NCI-H2029 treated with DMSO at 0.1 percent for 48 hours (cell line): ENCODE data around the gene CDIP1.

Source experiments
- DNase-seq: peaks from one replicate; lab custom pipeline; 2025; lab: John Stamatoyannopoulos, UW

CDIP1 gene

DNA sequence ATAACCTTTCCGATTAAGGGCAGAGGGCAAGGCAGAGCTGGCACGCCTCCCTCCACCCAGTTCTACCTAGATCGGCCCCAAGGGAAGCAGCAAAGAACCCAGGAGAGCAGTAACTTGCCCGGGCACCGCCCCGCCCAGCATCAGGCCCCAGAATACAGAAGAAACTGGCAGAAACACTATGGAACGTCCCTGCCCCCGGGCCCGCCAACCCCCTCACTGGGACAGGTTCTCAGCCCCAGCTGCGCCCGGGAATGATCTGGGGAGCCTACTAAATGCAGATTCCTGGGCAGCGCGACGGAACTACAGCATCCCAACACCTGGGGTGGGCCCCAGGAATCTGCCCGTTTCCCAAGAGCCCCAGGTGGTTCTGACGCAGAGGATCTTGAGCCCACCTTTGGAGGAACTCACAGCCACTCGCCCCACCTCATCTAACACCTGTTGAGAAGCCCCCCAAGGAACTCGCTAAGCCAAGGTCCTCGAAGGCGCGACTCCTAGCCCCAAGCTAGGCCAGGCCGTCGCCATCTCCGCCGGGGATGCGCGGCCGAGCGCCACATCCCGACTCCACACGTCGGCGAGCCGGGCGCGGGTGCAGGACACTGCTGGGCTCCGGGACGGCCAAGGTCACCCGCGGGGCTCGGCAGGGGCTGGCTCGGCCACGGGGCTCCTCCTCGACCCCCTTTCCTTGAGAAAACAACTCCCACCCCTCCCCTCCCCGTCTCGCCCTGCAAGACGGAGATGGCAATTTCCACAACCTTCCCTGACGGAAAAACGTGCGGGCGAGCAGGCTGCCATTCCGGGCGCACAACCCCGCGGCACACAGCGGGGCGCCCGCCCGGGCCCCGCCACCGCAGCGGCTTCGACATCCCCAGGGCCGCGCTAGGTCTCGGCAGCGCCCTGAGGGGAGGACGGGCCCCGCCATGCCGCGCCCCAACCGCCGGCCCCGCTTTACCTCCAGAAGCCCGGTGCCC is 913 bp downstream of the CDIP1 start:
- no peak for DNase-seq

DNA sequence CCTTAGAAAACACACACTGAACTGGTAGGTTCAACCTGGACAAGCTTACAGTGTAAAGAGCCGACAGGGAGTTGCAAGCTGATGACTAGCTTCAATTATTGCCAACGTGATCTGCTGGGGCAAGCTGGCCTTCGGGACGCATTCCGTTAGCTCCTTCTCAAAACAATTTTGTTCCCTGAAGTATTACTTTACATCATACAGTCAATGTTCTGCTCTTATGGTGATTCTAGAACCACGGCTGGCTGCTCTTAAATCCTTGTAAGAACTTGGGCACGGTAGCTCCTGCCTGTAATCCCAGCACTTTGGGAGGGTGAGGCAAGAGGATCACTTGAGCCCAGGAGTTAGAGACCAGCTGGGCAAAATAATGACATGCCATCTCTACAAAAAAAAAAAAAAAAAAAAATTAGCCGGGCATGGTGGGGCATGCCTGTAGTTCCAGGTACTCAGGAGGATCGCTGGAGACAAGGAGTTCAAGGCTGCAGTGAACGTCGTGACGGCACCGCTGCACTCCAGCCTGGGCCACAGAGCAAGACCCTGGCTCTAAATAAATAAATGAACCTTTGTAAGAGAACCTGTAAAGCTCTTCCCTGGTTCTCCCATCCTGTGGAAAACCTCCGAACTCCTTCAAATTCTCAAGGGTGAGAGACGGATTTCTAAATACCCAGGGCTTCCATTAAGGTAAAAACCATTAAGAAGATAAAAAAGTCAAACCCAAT is 2.0 kb downstream of the CDIP1 start:
- DNase-seq = no peak

DNA sequence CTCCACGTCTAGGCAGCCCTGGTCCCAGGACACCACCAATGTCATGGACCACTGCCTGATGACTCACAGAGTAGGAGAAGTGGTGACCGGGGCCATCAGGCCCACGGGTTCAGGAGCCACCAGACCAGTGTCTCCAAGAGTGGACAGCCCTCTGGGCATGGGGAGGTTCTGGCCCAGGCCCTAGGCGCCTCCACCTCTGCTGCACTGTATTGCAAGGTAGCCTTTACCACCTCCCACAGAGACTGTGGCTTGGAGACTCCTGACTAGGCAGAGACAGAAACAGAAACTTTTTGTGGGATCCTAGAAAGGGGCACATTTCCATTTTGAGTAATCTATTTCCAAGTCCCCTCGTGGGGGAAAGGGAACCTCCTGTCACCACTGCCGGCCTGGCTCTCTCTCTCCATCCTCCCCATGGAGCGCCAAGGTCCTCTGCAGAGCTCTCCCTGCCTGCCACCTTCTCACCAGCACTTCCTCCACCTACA is 2.9 kb downstream of the CDIP1 start:
- DNase-seq = no peak

DNA sequence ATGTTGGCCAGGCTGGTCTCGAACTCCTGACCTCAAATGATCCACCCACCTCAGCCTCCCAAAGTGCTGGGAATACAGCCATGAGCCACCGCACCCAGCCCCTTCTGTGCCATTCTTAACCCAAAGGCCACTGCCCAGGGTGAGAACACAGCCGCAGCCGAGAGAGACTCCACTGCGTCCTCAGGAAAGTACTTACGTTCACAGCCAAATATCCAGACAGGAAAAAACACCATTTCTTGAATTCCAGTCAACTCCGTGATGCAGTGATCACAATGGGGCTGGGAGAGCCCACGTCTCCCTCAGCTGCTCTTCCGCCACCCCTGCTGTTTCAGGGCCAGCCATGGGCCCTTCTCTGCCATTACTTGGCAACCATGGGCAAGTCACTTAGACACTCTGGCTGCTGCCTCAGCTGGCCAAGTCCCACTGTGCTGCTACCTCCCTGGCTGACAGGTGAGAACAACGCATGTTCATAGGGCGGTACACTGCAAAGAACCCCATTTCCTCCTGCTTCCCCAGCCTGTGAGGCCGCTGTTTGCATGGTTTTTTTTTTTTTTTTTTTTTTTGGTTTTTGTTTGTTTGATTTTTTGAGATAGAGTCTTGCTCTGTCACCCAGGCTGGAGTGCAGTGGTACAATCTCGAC is 4.3 kb downstream of the CDIP1 start:
- no peak for DNase-seq

DNA sequence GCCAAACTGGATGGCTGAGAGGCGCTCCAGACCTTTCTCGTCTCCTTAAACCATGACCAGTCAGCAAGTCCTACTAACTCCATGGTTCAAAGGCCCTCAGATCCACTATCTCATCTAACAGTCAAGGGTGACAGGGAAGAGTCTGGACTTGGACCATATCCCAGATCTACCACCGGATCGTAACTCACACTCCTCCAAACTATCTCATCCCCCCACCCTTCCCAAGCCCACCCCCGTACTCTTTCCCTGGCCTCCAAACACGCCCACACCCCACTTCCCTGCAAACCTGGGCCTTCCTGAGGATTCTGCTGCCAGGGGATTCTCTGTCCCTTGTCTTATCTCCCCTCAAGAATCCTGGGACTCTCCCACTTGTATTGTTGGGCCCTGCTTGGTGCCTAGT is 5.1 kb downstream of the CDIP1 start:
- DNase-seq = no peak

DNA sequence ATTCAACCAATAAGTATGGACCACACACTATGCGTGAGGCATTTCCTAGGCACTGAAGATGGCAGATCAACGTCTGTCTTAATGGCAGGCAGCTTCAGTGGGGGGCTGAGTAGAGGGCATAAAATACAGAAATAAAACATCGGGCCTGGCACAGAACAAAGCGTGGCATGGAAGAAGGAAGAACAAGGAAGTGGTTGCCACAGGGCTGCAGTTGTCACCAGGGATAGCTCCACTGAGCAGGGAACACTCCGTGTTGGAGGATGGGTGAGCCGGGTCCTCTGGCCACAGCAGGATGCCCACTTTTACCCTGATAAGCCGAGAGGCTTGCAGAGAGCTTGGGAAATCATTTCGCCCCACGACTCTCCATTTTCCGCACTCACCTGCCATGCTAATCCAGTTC is 6.3 kb downstream of the CDIP1 start:
- DNase-seq = no peak

DNA sequence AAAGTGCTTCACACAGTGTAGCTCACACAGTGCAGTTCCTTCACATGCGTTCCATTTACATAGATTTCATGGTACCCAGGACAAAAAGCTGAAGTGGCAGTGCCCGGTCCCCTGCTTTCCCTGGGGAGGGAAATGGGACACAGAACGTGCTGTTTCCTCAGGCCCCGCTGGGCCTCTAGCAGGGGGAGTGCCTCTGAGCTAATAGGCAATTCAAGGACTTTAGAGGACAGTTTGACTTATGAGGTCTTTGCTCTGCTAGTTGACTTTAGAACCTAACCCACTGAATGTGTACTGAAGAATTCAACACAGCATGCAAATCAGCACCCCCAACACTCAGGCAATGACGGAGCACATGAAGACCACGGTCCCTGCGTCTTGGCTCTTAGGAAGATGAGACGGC is 6.8 kb downstream of the CDIP1 start:
- DNase-seq = no peak

DNA sequence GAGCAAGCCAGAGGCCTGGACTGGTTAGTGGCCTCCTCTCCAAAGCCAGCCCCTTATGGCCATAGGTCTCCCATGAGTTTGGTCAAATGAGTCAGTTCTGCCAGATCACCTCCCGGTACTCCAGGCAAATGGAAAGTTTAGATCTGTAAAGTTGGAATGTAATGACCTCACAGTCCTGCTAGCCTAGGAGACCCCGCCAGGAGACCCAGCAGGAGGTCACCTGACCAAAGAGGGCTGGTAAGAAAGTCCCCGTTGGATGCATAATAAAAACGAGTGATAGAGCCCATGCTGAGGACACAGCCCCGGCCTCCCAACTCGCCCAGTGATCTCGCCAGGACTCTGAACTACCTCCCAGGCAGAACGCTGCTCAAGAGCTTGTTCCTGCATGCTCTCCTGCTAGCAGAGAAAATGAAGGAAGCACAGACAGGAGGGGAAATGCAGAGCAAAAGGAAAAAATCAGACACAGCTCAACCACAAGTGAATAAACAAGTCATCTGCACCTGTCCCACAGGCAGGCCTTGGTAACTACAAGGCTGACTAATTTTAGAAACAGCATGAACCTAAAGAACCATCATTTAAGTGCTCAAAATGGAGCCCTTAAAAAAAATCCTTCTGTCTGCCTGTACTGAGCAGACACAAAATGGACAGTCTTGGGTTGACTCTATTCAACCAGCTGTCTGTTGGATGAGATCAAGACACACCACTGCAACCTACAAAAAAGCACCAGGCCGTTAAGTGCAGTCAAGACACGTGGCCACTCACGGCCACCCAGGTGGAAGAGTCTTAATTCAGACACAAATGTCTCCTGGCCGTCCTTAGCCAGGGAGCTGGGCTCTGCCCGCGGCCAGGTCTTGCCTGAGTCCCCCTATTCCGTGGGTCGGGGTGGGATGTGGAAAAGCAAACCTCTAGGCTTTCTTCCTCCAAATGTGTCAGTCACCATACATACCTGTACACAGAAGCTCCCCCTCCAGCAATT is 9.2 kb downstream of the CDIP1 start:
- DNase-seq = no peak

DNA sequence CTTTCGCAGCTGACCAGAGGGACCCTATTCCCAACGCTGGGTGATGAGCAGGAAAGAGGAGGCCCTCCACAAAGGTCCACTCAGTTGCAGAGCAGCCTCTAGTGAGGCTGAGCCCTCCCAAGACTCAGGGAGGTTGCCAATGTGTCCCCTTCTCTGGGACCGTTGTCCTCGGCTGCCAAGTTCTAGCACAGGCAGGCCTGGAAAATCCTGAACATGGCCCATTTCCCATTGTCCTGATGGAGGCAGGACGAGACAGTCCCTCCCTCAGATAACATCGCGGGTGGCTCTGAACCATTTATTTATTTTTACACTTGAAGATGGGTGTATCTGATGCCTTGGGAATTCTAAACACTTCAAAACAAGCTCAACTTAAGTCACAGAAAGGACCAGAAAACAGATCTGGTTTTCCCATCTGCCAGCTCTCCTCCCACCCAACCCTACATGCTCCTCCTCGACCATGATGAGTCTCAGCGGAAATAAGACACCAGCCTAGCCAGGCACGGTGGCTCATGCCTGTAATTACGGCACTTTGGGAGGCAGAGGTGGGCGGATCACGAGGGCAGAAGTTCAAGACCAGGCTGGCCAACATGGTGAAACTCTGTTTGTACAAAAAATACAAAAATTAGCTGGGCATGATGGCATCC is 12.8 kb downstream of the CDIP1 start:
- DNase-seq = no peak

DNA sequence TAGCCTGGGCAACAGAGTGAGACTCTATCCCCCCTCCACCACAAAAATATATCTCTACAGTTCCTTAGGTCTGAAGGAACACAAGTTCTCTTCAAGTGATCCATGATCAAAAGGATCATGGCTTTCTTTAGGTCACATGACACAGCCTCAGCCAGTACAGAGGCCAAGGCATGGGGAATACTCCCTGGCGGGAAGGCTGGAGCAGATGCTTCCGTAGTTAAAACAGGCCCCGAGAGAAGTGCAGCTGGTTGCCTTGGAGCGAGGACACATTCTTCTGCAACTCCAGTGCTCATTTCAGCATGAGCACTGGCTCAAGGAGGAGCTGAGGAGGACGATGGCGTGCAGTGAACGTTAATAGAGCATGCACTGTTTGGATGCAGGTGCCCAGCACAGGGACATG is 13.5 kb downstream of the CDIP1 start:
- DNase-seq = no peak

DNA sequence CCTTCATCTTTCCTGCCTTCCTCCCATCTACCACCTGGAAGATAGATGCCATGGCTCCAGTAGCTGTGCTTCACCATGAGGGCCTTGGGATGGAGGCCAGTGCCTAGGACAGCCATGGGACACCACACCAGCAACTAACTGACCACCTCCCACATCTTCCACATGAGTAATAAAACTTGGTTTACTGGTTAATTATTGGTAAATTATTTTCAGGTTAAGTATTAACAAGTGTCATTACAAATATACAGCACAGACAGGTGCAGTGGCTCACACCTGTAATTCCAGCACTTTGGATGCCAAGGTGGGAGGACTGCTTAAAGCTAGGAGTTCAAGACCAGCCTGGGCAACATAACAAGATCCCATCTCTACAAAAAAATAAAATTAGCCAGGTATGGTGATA is 14.0 kb downstream of the CDIP1 start:
- no peak for DNase-seq

DNA sequence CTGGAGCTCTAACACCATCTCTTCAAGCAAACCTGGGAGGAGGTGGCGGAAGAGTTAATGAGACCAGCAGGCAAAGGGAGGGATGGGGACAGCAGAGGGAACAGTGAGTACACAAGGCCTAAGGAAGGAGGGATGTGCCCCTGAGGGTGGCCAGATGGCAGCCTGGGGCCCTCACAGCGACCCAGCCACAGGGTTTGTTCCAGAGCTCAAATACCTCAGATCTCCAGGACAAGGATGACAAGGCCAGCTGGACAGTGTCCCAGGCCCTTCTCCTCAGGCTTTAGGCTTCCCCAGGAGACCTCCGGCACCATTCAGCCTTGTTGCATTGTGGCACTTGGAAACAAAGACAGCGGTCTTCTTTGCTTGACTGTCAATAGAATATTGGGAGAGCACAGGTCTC is 14.9 kb downstream of the CDIP1 start:
- DNase-seq = no peak

DNA sequence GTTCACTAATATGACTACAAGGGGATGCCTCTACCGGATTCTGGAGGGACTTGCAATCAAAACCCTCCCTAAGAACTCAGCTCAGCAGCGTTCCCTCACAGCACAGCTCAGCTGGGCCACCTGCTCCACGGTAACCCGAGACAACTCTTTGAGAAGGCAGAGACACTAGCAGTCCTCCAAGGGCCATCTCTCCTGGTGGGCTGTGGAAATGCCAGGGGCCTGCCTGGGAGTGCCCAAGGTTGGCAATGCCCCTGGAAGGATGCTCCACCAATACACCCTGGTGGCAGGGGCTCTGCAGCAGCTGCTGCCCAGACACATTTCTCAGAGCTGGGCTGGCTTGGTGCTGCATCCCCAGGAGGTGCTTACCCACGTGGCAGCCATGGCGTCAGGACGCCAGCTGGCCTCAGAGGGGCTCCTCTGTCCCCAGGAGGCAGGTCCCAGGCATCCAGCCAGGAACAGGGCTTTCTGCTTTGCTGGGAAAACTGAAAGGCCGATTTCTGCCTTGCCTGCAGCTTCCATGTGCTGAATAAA is 16.5 kb downstream of the CDIP1 start:
- no peak for DNase-seq

DNA sequence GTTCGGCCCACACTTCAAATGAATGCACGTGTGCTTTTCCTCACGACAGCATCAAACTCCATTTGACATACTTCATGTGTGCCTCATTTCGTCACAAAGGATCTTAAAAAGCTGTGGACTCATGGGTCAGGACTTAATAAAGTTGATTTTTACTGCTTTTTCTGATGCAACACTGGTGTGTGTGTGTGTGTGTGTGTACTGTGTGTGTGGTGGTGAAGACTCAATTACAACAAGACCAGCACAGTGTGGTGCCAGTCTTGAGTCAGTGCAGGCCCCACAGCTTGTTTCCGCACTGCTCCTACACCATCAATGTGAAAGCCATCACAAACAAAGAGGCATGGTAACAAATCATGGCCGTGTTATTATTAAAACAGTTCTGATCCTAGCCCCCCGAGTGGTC is 17.7 kb downstream of the CDIP1 start:
- no peak for DNase-seq

DNA sequence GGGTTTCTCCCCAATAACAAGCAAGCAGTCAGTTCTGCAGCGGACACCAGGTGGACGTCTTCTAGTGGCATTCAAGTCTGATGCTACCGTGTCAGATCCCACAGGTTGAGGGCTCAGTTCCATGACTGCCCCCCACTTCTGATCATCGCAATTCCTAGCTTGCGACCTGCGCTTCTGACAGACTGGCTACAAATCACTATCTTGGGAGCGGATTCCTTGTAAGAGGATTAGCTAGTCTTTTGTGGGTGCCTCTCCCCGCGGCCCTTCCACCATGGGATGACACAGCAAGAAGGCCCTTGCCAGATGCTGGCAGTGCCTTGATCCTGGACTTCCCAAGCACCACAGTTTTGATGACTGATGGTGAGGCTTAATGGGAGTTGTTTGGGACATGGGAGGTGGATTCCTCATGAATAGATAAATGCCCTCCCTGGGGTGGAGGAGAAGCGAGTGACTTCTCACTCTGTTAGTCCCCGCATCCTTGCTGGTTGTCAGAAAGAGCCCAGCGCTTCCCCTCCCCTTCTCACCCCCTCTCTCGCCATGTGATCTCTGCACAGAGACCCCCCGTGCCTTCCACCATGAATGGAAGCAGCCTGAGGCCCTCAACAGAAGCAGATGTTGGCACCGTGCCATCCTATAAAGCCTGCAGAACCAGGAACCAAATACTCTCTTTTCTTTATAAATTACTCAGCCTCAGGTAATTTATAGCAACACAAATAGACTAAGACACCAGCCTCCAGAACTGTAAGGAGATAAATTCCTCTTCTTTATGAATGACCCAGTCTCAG is 19.1 kb downstream of the CDIP1 start:
- DNase-seq = no peak

DNA sequence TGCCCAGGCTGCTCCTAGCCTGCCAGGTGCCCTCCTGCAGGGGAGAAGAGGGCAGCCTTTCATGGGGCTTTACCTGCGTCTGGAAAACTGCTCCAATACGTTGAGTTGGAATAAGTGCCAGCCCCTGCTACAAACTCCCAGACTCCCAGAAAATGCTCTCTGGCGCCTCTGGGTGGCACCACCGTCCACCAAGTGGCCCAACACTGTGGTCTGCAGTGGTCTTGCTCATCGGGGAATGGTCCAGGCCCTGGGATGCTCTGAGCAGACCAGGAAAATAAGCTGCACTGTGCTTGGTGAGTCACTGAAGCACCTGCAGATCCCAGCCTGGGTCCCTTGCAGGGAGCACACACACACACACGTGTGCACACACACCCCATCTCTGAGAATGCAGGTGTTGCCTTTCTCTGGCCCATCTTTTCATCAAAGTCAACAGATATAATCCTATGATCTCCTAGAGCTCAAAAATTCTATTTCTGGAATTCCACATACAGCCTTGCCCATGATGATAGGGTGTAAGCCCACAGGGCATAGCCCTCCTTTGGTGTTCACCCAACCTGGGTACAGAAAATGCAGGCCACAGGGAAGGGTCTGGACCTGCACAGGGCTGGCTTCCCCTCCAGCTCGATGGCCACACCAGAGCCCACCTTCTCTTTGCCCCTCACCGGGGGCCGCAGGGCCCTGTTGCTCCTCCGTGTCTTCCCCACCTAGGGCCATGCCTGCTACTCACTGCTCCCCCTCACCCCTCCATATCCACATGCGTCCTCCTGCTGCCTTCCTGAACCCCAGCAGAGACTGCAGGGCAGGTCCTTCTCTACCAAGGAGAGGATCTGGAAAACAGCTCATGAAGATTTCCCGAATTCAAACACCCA is 20.5 kb downstream of the CDIP1 start:
- no peak for DNase-seq

DNA sequence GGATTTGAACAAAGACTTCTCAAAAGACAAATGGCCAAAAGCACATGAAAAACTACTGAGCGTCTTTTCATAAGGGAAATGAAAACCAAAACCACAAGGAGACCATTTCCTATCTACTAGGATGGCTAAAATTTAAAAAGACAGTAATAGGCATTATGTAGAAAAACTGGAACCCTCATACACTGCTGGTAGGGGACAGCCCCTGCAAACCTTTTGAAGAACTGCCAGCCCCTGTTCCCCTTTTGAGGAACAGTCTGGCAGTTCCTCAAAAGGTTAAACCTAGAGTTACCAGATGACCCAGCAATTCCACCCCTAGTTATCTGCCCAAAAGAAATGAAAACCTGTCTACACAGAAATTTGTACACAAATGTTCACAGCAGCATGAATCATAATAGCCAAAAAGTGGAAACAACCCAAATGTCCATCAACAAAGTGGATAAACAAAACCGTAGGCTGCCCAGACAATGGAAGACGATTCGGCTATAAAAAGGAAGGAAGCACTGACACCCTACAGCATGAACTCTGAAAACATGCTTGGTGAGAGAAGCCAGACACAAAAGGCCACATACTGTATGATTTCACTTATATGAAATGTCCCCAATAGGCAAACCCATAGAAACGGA is 22.9 kb downstream of the CDIP1 start:
- no peak for DNase-seq

DNA sequence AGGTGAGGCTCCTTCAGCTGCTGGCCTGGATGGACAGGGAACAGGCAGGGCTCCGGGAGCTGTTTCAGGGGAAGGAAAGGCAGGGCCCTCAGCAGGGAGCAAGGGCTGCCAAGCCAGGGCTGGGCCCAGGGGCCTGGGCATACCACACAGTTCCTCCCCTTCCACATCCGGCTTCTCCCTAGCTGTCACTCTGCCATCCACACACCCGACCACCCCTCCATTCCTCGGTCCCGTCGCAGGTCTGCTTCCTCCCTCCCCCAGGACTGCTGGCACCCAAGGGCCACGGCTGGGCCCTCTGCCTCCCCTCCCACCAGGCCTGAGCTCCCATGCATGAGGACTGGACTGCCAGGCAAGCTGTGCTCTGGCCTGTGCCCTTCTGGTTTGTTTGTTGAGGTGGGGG is 24.0 kb downstream of the CDIP1 start:
- no peak for DNase-seq

DNA sequence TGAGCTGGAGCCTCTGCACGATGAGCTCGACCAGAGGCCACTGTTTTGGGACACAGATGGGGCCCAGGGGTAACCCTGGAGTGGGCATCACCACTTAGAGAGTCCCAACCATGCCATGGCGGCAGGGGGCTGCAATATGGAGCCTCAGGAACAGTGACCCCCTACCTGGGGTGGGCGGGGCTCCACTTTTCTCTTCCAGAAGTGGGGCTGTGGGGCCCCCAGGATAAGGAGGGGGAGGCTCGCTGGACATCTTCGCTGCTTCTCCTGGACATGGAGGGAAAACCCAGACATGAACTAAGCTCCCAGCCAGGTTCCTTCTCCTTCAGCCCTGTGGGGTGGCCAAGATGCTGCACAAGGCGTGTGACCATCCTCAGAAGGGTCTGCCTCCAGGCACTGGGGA is 24.7 kb downstream of the CDIP1 start:
- DNase-seq = no peak
